AG04449 (cell line): ENCODE data around the gene PLA2G4F.

Source experiments
- CTCF ChIA-PET: fragments of 350-600 bp; formaldehyde crosslinking; extraction: SDS; loops from one replicate; lab custom pipeline; 2021; ENCODE audit warnings: antibody characterized with exemption; lab: Yijun Ruan, JAX
- POLR2A ChIA-PET: fragments of 400-600, 350-600 bp; formaldehyde crosslinking; extraction: SDS; loops from one replicate; lab custom pipeline; 2020; ENCODE audit warnings: antibody characterized with exemption, inconsistent platforms; lab: Yijun Ruan, JAX
- DNase-seq: peaks from one replicate; pipeline ENCODE4 v3.0.0-alpha.2; 2010; ENCODE audit warnings: low read depth, low spot score
- H3K4me3 ChIP-seq: 2 replicates; pipeline ENCODE4 v1.5.1; 2011; ENCODE audit warnings: low read depth, mild to moderate bottlenecking, control low read depth, low read length
- TF ChIP-seq, protein P1 (sequence below): IDR thresholded peaks from one replicate; pipeline ENCODE4 v1.5.1; 2011; ENCODE audit warnings: mild to moderate bottlenecking, moderate library complexity, low read length, control low read depth, inconsistent platforms; ENCODE audit not compliant: insufficient read depth; ENCODE audit errors: missing control alignments

The PLA2G4F gene

DNA sequence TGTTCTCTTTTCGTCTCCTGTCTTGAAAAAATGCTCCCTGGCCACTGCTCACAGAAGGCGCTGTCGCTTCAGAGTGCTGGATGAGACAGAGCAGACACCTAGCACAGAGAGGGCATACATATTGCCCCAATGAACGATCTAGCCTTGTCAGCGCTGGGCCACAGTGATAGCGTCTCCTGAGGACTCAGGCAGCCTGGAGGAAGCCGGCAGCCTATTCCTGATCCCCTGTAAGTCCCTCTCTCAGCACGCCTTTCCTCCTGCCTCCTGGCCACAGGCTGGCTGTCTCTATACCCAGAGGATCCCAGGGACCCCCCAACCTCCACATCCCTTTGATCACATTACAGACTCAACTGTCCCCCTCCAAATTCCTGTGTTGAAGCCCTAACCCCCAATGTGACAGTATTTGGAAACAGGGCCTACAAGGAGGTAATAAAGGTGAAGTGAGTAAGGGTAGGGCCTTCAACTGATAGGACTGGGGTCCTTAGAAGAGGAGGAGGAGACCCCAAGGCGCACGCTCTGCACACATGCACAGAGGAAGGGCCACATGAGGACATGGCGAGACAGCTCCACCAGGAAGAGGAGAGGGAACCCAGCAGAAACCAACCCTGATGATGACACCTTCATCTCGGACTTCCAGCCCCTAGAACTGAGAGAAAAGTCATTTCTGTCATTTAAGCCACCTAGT is 7.5 kb downstream of the PLA2G4F start:
- POLR2A ChIA-PET: no interaction called here
- DNase-seq: no peak
- CTCF ChIA-PET: interaction anchor here (1.3 to 6.1 kb wide), 2 partner anchors 10 to 14 kb away, joined by 4 to 37 read pairs; no protein-coding TSS in a partner anchor
- H3K4me3 ChIP-seq: no peak overlapping the region
- TF ChIP-seq, protein P1, sequence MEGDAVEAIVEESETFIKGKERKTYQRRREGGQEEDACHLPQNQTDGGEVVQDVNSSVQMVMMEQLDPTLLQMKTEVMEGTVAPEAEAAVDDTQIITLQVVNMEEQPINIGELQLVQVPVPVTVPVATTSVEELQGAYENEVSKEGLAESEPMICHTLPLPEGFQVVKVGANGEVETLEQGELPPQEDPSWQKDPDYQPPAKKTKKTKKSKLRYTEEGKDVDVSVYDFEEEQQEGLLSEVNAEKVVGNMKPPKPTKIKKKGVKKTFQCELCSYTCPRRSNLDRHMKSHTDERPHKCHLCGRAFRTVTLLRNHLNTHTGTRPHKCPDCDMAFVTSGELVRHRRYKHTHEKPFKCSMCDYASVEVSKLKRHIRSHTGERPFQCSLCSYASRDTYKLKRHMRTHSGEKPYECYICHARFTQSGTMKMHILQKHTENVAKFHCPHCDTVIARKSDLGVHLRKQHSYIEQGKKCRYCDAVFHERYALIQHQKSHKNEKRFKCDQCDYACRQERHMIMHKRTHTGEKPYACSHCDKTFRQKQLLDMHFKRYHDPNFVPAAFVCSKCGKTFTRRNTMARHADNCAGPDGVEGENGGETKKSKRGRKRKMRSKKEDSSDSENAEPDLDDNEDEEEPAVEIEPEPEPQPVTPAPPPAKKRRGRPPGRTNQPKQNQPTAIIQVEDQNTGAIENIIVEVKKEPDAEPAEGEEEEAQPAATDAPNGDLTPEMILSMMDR: no peak

DNA sequence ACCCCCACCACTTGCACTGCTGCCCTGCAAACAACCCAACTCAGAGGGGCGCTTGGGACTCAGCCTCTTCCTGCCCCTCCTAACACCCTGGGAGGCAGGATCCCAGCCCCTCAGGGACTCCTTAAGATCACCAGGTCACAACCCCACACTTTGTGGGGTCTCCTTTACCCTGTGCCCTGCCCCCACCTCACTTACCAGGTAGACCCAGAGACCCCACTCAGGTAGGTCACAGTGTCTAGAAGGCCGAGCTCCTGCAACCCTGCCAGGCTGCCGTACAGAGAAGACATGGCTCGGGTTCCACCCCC is 9.1 kb downstream of the PLA2G4F start:
- no peak overlapping the region for H3K4me3 ChIP-seq
- CTCF ChIA-PET: interaction anchor here (2.0 to 6.1 kb wide), 2 partner anchors 9 to 11 kb away, joined by 6 to 37 read pairs; no protein-coding TSS in a partner anchor
- no peak for DNase-seq
- POLR2A ChIA-PET: no interaction called here
- TF ChIP-seq, protein P1: no peak

DNA sequence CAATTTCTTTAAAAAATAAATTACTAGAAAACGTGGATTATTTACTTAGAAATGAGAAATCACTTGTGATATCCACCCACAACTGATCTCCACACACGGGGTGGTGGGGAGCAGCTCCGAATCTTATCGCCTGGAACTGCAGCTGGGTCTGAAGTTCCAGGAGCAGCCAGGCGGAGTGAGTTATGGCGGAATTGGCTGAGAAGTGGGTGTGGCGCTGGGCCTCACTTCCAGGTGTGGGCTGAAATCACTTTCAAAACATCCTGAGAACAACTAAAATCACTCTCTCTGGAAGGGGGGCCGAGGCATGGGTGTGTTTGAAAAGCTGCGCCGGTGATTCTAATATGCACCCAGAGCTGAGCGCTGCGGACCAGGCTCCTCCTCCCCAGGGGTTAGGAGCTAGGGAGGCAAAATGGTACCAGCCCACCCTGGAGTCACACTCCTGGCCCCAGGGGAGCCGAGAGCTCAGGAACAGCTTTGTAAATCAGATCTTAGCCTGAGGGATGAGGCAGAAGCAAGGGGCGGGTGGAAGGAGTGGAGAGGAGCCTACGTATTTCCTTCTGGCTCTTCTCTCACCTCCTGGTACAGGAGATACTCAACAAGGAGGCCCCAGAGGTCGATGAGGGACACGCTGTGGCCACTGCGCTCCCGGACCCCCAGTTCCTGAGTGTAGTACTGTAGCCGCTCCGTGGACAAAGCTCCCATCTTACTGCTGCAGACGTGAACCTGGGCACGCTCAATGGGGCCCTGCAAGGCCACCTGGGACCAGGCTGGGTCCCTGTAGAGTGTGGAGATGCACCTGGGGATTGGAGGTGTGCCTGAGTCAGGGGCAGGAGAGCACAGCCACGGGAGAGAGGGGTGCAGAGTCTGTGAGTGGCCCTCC is 9.6 kb downstream of the PLA2G4F start:
- TF ChIP-seq, protein P1: no peak
- no peak overlapping the region for H3K4me3 ChIP-seq
- CTCF ChIA-PET: interaction anchor here (0.6 to 6.1 kb wide), 4 partner anchors 8 to 79 kb away, joined by 3 to 37 read pairs (median 4); no protein-coding TSS in a partner anchor
- POLR2A ChIA-PET: no interaction called here
- no peak for DNase-seq

DNA sequence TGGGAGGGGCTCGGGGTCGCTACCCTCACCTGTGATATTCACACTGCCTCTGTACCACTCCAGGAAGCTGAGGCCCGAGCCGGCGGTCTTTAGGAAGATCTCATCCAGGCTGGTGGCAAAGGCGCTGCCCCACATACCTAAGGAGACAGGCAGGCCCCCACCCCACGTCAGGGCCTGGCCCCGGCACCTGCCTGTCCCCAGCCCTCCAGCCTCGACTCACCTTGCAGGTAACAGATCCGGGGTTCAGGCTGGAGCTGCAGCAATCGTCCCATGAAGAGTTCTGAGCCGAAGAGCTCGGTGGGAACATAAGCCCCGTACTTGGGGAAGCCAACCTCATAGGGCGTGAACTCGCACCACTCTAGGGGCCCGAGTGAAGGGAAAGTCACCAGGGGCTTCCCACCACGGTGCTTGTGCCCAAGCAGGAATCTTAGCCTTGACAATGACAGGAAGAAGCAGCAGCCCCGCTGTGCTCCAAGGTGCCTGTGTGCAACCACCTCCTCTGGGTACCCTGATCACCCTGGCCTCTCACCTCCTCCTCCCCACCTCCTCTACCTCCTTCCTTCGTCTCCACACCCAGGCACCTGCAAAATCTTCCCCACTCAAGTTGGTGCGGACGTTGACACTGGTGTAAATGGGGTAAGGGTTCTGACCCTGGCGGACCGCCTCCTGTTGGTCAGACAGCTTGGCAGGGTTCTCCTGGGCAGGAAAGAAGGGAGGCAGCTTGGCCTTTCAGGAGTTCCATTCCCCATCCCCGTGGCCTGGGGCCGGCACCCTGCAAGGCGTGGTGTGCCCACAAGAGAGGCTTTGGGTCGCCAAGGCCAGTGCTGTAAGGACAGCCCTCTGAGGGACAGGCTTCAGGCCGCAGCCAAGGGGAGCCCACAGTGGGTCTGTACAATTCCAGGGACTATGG is 10.6 kb downstream of the PLA2G4F start:
- ChIA-PET CTCF (interaction anchor here (0.6 to 6.1 kb wide), 5 partner anchors 7 to 78 kb away, joined by 3 to 37 read pairs (median 6); no protein-coding TSS in a partner anchor), POLR2A (no interaction called here)
- TF ChIP-seq, protein P1: no peak
- no peak overlapping the region for H3K4me3 ChIP-seq
- no peak for DNase-seq

DNA sequence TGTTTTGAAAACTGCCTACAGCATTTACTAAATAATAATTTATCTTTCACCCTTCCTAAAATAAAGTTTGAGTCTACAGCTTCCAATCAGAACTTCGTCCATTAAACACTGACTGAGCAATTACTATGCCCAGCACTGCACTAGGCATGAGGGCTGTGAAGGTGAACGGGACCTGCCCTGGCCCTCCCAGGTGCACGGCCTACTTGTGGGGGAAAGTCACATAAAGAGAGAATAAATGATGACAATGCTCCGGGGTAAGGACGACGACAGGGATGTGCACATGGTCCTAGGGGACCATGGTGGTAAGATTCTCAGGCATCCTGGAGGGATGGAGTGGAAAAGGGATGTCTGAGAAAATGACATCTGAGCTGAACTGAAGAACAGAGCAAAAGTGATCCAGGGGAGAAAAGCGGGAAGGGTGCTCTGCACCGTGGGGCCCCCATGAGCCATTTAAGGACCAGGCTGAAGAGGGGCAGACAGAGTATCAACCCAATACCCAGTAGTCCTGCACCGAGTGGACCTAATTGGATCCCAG is 11.5 kb downstream of the PLA2G4F start:
- no peak for DNase-seq
- TF ChIP-seq, protein P1: no peak
- CTCF ChIA-PET: interaction anchor here (0.9 to 6.1 kb wide), 4 partner anchors 6 to 156 kb away, joined by 3 to 37 read pairs (median 5); no protein-coding TSS in a partner anchor
- H3K4me3 ChIP-seq: no peak overlapping the region
- POLR2A ChIA-PET: no interaction called here
